Aorta (tissue), 5 donors: Measurements from ENCODE around the gene S100PBP. TPM values are rescaled to one million over a fixed set of nuclear protein-coding genes. Genes with fewer than 3 reads are reported as not detected.

Experiments
- ATAC-seq: fragments of 200-7000 bp; cut with Tn5 transposase; one replicate; pipeline ENCODE4 v1.9.1; 2022; ENCODE audit warnings: moderate library complexity; ENCODE audit not compliant: low FRiP score
- DNase-seq, 2 donors: peaks; one replicate each; pipeline ENCODE4 v3.0.0-alpha.2; 2020
- H3K27ac ChIP-seq, 2 donors: one replicate each; pipeline ENCODE4 v1.5.1; 2013; ENCODE audit warnings: low read length in 2 of 2, mild to moderate bottlenecking in 2 of 2, moderate library complexity in 2 of 2, control low read depth in 1 of 2, inconsistent platforms in 1 of 2, low read depth in 1 of 2
- H3K27me3 ChIP-seq, 2 donors: one replicate each; pipeline ENCODE4 v1.6.1; 2013; ENCODE audit warnings: control low read depth in 1 of 2, low read length in 1 of 2, mild to moderate bottlenecking in 1 of 2, moderate library complexity in 1 of 2; ENCODE audit not compliant: insufficient read depth in 2 of 2, control insufficient read depth in 1 of 2
- H3K36me3 ChIP-seq, 2 donors: one replicate each; pipeline ENCODE4 v1.6.1; 2013; ENCODE audit warnings: control low read depth in 1 of 2, low read length in 1 of 2, mild to moderate bottlenecking in 1 of 2; ENCODE audit not compliant: insufficient read depth in 2 of 2, control insufficient read depth in 1 of 2
- H3K4me1 ChIP-seq, 2 donors: one replicate each; pipeline ENCODE4 v1.6.1; 2013; ENCODE audit warnings: low read length in 2 of 2, control low read depth in 1 of 2, mild to moderate bottlenecking in 1 of 2, moderate library complexity in 1 of 2; ENCODE audit not compliant: insufficient read depth in 2 of 2, control insufficient read depth in 1 of 2
- H3K4me3 ChIP-seq, 2 donors: one replicate each; pipeline ENCODE4 v1.5.1; 2013; ENCODE audit warnings: low read length in 2 of 2, control low read depth in 1 of 2, mild to moderate bottlenecking in 1 of 2
- H3K9me3 ChIP-seq: one replicate; pipeline ENCODE4 v1.6.1; 2013; ENCODE audit warnings: mild to moderate bottlenecking, low read length; ENCODE audit not compliant: control insufficient read depth
- WGBS, 2 donors: extraction: QIAGEN DNeasy Blood & Tissue Kit; methylation state at CpG; one replicate each; pipeline ENCODE4 v1.1.7; 2013; 5-methylcytosine and 5-hydroxymethylcytosine counted together
- intact Hi-C, 2 donors: fragments of 100-400 bp; cut with DNase I; formaldehyde crosslinking; loops; one replicate each; pipeline versions ENCODE4 v1.14.2 to v1.15.0; 2022
- polyA plus RNA-seq, 2 donors: library from polyadenylated mRNA; stranded (reverse); fragments of 200-250 nt; gene quantifications; one replicate each; pipeline ENCODE4 v1.2.3, GENCODE V29; 2013
- total RNA-seq, 2 donors: library from RNA; stranded (reverse); fragmentation: NEBNext Ultra II Directional; extraction: Animal tissue kit (Norgen Biotek cat#: 25700); gene quantifications; one replicate each; pipeline ENCODE4 v1.2.1, GENCODE V29; 2021
- donor health status: healthy with polysubstance abuse.
- donor health status: Bipolar disorder and iron deficiency.
- donor health status: DM: no; HTN: no; CAD: no.
- donor health status: DM: no; HTN: no; CAD: no.
- donor health status: DM: yes; HTN: yes; CAD: no.

The S100PBP gene
- total and polyA plus RNA-seq, 4 donors, result 2.8 to 60.7 (median 24.8) TPM

GRCh38 chr1:32863218-32863880 lies 45.9 kb downstream of the S100PBP start:
- no peaks in the 10 kb centered on the region for H3K9me3 ChIP-seq
- no peaks in the 10 kb centered on the region for H3K27me3 ChIP-seq
- 55 to 65% methylated on average over 4 of the region's 4 CpGs for WGBS, 2 donors
- peak in 1 of 2 donors; percentile 17 for DNase-seq
- H3K4me3 ChIP-seq, result no peak overlapping the region
- peaks cover 0 to 6% of the 10 kb centered on the region in 2 donors for H3K4me1 ChIP-seq
- intact Hi-C loops, result no loop called here
- H3K36me3 ChIP-seq, result no peaks in the 10 kb centered on the region
- ATAC-seq, result no peak
- H3K27ac ChIP-seq, result peak overlapping the region in 1 of 2 donors; percentile 76

GRCh38 chr1:32863881-32864245 lies 46.4 kb downstream of the S100PBP start:
- H3K4me3 ChIP-seq, result no peak overlapping the region
- H3K27me3 ChIP-seq, result no peaks in the 10 kb centered on the region
- no peak for ATAC-seq
- no peaks in the 10 kb centered on the region for H3K9me3 ChIP-seq
- peak in 1 of 2 donors; percentile 13 for DNase-seq
- WGBS, 2 donors, result 98 to 100% methylated on average over 1 of the region's 1 CpG
- no peaks in the 10 kb centered on the region for H3K36me3 ChIP-seq
- intact Hi-C loops, result no loop called here
- H3K27ac ChIP-seq, result peak overlapping the region in 1 of 2 donors; percentile 76
- H3K4me1 ChIP-seq, result peaks cover 0 to 6% of the 10 kb centered on the region in 2 donors

GRCh38 chr1:32864375-32865019 lies 47.0 kb downstream of the S100PBP start:
- Histone ChIP-seq H3K36me3 (no peaks in the 10 kb centered on the region), H3K27me3 (no peaks in the 10 kb centered on the region), H3K4me1 (peaks cover 0 to 6% of the 10 kb centered on the region in 2 donors), H3K9me3 (no peaks in the 10 kb centered on the region), H3K27ac (peak overlapping the region; percentile 63 to 76), H3K4me3 (no peak overlapping the region)
- WGBS, 2 donors, result 28 to 31% methylated on average over 8 of the region's 8 CpGs
- peak in 1 of 2 donors; percentile 76 for DNase-seq
- intact Hi-C loops, result no loop called here
- peak; percentile 43 for ATAC-seq

- WGBS, 2 donors, result 3 to 5% methylated on average over 3 of the region's 3 CpGs
- ATAC-seq, result no peak
- Histone ChIP-seq H3K27ac (no peak overlapping the region), H3K4me1 (peaks cover 0 to 6% of the 10 kb centered on the region in 2 donors), H3K4me3 (no peak overlapping the region), H3K27me3 (no peaks in the 10 kb centered on the region), H3K36me3 (no peaks in the 10 kb centered on the region), H3K9me3 (no peaks in the 10 kb centered on the region)
- no peak for DNase-seq
- intact Hi-C loops, result no loop called here
These were observed 48.4 kb downstream of the S100PBP start for GRCh38 chr1:32865639-32866405.

GRCh38 chr1:32867151-32867550 lies 49.7 kb downstream of the S100PBP start:
- ATAC-seq (no peak), DNase-seq (peak in 1 of 2 donors; percentile 39)
- H3K27me3 ChIP-seq, result no peaks in the 10 kb centered on the region
- intact Hi-C loops, result no loop called here
- H3K9me3 ChIP-seq, result no peaks in the 10 kb centered on the region
- H3K36me3 ChIP-seq, result no peaks in the 10 kb centered on the region
- H3K4me3 ChIP-seq, result no peak overlapping the region
- peaks cover 0 to 2% of the 10 kb centered on the region in 2 donors for H3K4me1 ChIP-seq
- H3K27ac ChIP-seq, result no peak overlapping the region
- WGBS, 2 donors, result 88 to 92% methylated on average over 5 of the region's 5 CpGs

GRCh38 chr1:32867671-32868070 lies 50.2 kb downstream of the S100PBP start:
- Histone ChIP-seq H3K4me1 (peaks cover 2 to 3% of the 10 kb centered on the region in 2 donors), H3K36me3 (no peaks in the 10 kb centered on the region), H3K4me3 (no peak overlapping the region), H3K27me3 (no peaks in the 10 kb centered on the region), H3K27ac (no peak overlapping the region), H3K9me3 (no peaks in the 10 kb centered on the region)
- no peak for DNase-seq
- no peak for ATAC-seq
- 96% methylated on average over 7 of the region's 7 CpGs for WGBS, 2 donors
- intact Hi-C loops, result no loop called here

- no peaks in the 10 kb centered on the region for H3K36me3 ChIP-seq
- DNase-seq (peak in 1 of 2 donors; percentile 68), ATAC-seq (no peak)
- peak overlapping the region in 1 of 2 donors; percentile 22 for H3K27ac ChIP-seq
- no peaks in the 10 kb centered on the region for H3K27me3 ChIP-seq
- peaks cover 2 to 3% of the 10 kb centered on the region in 2 donors for H3K4me1 ChIP-seq
- H3K9me3 ChIP-seq, result no peaks in the 10 kb centered on the region
- intact Hi-C loops, result no loop called here
- 94 to 96% methylated on average over 13 of the region's 13 CpGs for WGBS, 2 donors
- no peak overlapping the region for H3K4me3 ChIP-seq
These were observed 50.6 kb downstream of the S100PBP start for GRCh38 chr1:32868085-32868484.

GRCh38 chr1:32868806-32869455 lies 51.5 kb downstream of the S100PBP start:
- Histone ChIP-seq H3K9me3 (no peaks in the 10 kb centered on the region), H3K4me1 (peaks cover 2 to 3% of the 10 kb centered on the region in 2 donors), H3K4me3 (no peak overlapping the region), H3K27me3 (no peaks in the 10 kb centered on the region), H3K36me3 (no peaks in the 10 kb centered on the region), H3K27ac (peak overlapping the region in 1 of 2 donors; percentile 15)
- ATAC-seq (no peak), DNase-seq (peak in 1 of 2 donors; percentile 66)
- 91 to 92% methylated on average over 9 of the region's 9 CpGs for WGBS, 2 donors
- intact Hi-C loops, result no loop called here
